ENCODE data around the gene MAMDC4. TPM values are rescaled to one million over a fixed set of nuclear protein-coding genes. Genes with fewer than 3 reads are reported as not detected.

MAMDC4 gene
- total RNA-seq, 1 experiment from 2014 or later, result 6.3 TPM

DNA sequence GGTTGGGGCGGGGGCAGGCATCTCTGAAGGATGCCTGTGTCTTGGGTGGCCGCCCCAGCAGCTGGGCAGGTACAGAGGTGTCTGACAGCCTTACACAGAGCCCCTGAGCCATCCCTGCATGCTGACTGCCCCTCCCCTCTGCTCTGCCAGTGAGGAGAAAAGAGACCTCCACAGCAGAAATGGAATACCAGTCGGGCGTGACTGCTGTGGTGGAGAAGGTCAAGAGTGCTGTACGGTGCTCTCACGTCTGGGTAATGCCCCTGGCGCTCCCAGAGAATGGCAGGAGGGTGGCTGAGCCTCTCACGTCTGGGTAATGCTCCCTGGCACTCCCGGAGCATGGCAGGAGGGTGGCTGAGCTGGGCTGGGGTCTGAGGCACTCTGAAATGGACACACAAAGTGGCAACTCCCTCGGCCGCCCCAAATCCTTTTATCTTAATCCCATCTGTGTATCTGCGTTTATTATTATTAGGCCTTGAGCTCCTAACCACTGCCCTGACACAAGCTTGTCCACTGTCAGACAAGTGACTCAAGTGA lies 46.9 kb upstream of the MAMDC4 start:
- H3K9me3 ChIP-seq (ENCODE audit: control insufficient read depth, insufficient read depth, low read depth, low read length), result no peaks in the 10 kb centered on the region
- CTCF ChIA-PET, result no interaction called here
- no TSS peak for BruUV-seq (replicated peaks)
- no peak overlapping the region for H3K27ac ChIP-seq (ENCODE audit: low read length)
- POLR2A ChIA-PET, result no interaction called here
- no peak for DNase-seq (ENCODE audit: low read depth, low spot score)
- no peak for ATAC-seq
- in situ Hi-C loops (cut with HindIII; ENCODE audit: low pct_unique_long_range_greater_than_20kb, low sequenced_read_pairs), result no loop called here
- no peaks in the 10 kb centered on the region for H3K27me3 ChIP-seq (ENCODE audit: control insufficient read depth, insufficient read depth, low read length)
- no peak for TF ChIP-seq SIN3A (IDR thresholded peaks at IDR 0.05; ENCODE audit: borderline replicate concordance, insufficient read depth, low read depth, low read length)
- TF ChIP-seq, protein P1, sequence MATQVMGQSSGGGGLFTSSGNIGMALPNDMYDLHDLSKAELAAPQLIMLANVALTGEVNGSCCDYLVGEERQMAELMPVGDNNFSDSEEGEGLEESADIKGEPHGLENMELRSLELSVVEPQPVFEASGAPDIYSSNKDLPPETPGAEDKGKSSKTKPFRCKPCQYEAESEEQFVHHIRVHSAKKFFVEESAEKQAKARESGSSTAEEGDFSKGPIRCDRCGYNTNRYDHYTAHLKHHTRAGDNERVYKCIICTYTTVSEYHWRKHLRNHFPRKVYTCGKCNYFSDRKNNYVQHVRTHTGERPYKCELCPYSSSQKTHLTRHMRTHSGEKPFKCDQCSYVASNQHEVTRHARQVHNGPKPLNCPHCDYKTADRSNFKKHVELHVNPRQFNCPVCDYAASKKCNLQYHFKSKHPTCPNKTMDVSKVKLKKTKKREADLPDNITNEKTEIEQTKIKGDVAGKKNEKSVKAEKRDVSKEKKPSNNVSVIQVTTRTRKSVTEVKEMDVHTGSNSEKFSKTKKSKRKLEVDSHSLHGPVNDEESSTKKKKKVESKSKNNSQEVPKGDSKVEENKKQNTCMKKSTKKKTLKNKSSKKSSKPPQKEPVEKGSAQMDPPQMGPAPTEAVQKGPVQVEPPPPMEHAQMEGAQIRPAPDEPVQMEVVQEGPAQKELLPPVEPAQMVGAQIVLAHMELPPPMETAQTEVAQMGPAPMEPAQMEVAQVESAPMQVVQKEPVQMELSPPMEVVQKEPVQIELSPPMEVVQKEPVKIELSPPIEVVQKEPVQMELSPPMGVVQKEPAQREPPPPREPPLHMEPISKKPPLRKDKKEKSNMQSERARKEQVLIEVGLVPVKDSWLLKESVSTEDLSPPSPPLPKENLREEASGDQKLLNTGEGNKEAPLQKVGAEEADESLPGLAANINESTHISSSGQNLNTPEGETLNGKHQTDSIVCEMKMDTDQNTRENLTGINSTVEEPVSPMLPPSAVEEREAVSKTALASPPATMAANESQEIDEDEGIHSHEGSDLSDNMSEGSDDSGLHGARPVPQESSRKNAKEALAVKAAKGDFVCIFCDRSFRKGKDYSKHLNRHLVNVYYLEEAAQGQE (IDR thresholded peaks at IDR 0.05; ENCODE audit: insufficient read depth in 1 of 2, low read depth in 2 of 2, low read length in 1 of 2), result no peak
- TF ChIP-seq, protein P2, sequence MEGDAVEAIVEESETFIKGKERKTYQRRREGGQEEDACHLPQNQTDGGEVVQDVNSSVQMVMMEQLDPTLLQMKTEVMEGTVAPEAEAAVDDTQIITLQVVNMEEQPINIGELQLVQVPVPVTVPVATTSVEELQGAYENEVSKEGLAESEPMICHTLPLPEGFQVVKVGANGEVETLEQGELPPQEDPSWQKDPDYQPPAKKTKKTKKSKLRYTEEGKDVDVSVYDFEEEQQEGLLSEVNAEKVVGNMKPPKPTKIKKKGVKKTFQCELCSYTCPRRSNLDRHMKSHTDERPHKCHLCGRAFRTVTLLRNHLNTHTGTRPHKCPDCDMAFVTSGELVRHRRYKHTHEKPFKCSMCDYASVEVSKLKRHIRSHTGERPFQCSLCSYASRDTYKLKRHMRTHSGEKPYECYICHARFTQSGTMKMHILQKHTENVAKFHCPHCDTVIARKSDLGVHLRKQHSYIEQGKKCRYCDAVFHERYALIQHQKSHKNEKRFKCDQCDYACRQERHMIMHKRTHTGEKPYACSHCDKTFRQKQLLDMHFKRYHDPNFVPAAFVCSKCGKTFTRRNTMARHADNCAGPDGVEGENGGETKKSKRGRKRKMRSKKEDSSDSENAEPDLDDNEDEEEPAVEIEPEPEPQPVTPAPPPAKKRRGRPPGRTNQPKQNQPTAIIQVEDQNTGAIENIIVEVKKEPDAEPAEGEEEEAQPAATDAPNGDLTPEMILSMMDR (IDR thresholded peaks at IDR 0.05), result no peak
- no peak overlapping the region for H3K4me3 ChIP-seq (ENCODE audit: low read depth in 2 of 2, low read length in 2 of 2)
- H3K36me3 ChIP-seq (ENCODE audit: control insufficient read depth, insufficient read depth, low read length), result peaks cover 4% of the 10 kb centered on the region
- peaks cover 17% of the 10 kb centered on the region for H3K4me1 ChIP-seq (ENCODE audit: control insufficient read depth, insufficient read depth, low read length)
- intact Hi-C loops (cut with micrococcal nuclease; ENCODE audit: unreplicated experiment), result no loop called here

DNA sequence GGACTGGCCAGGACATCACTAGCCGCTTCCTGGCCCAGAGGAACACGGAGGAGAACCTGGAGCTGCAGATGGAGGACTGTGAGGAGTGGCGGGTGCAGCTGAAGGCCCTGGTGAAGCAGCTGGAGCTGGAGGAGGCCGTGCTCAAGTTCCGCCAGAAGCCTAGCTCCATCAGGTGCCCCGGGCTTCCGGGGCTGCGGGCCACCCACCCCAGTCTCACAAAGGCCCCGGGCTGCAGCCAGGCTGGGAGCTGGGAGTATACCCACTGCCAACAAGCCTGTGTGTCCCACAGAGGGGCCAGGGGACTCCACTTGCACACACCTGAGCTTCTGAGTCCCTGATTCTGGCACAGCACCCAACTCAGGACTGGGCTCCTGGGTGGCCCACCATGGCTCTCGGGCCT lies 46.1 kb upstream of the MAMDC4 start:
- Histone ChIP-seq H3K27me3 (ENCODE audit: control insufficient read depth, insufficient read depth, low read length) (no peaks in the 10 kb centered on the region), H3K9me3 (ENCODE audit: control insufficient read depth, insufficient read depth, low read depth, low read length) (no peaks in the 10 kb centered on the region), H3K4me3 (ENCODE audit: low read depth in 2 of 2, low read length in 2 of 2) (no peak overlapping the region), H3K27ac (ENCODE audit: low read length) (no peak overlapping the region), H3K36me3 (ENCODE audit: control insufficient read depth, insufficient read depth, low read length) (peaks cover 4% of the 10 kb centered on the region), H3K4me1 (ENCODE audit: control insufficient read depth, insufficient read depth, low read length) (peaks cover 17% of the 10 kb centered on the region)
- DNase-seq (ENCODE audit: low read depth, low spot score) (no peak), ATAC-seq (no peak)
- POLR2A ChIA-PET, result no interaction called here
- TF ChIP-seq, protein P2 (IDR thresholded peaks at IDR 0.05), result no peak
- TF ChIP-seq TCF7L2 (IDR thresholded peaks at IDR 0.05; ENCODE audit: low read depth, low read length) (no peak), POLR2AphosphoS5 (IDR thresholded peaks at IDR 0.05; ENCODE audit: low read depth, low read length) (no peak), SIN3A (IDR thresholded peaks at IDR 0.05; ENCODE audit: borderline replicate concordance, insufficient read depth, low read depth, low read length) (no peak)
- TF ChIP-seq, protein P1 (IDR thresholded peaks at IDR 0.05; ENCODE audit: insufficient read depth in 1 of 2, low read depth in 2 of 2, low read length in 1 of 2), result no peak
- CTCF ChIA-PET, result no interaction called here
- no TSS peak for BruUV-seq (replicated peaks)
- in situ Hi-C loops (cut with HindIII; ENCODE audit: low pct_unique_long_range_greater_than_20kb, low sequenced_read_pairs), result no loop called here
- intact Hi-C loops (cut with micrococcal nuclease; ENCODE audit: unreplicated experiment), result no loop called here
